ENCODE data around the gene COBL.

Gene COBL

GRCh38 chr7:51024867-51025266 lies 291.7 kb downstream of the COBL start:
- no peaks in the 10 kb centered on the region for H3F3A ChIP-seq (ENCODE audit: low read depth)
- H3K36me3 ChIP-seq (ENCODE audit: insufficient read depth, low read length): no peaks in the 10 kb centered on the region
- no peak overlapping the region for H3K4me2 ChIP-seq (ENCODE audit: low read depth, low read length, poor library complexity, severe bottlenecking)

GRCh38 chr7:51023547-51023946 lies 293.1 kb downstream of the COBL start:
- Histone ChIP-seq H3K9ac (ENCODE audit: low read depth, low read length, poor library complexity, severe bottlenecking) (no peak overlapping the region), H3K36me3 (ENCODE audit: insufficient read depth, low read length) (no peaks in the 10 kb centered on the region)

More at GRCh38 chr7:51024867-51025266, 291.7 kb downstream of the COBL start:
- H4K20me1 ChIP-seq (ENCODE audit: insufficient read depth, low read length, poor library complexity, severe bottlenecking): no peaks in the 10 kb centered on the region
- H3K4me3 ChIP-seq (ENCODE audit: low read length, poor library complexity, severe bottlenecking): no peak overlapping the region
- H3K4me1 ChIP-seq (ENCODE audit: insufficient read depth, low read length, poor library complexity, severe bottlenecking): no peaks in the 10 kb centered on the region
- no peak overlapping the region for H3K9ac ChIP-seq (ENCODE audit: low read depth, low read length, poor library complexity, severe bottlenecking)
- H3K9me3 ChIP-seq (ENCODE audit: insufficient read depth, low read depth, low read length): no peaks in the 10 kb centered on the region
- H3K79me2 ChIP-seq (ENCODE audit: insufficient read depth, low read length): no peaks in the 10 kb centered on the region
- no peaks in the 10 kb centered on the region for H3K9me2 ChIP-seq (replicated peaks; ENCODE audit: low read depth, low read length)
- no peaks in the 10 kb centered on the region for H3K27me3 ChIP-seq (ENCODE audit: insufficient read depth, low read length, poor library complexity, severe bottlenecking)
- no peak overlapping the region for H2AFZ ChIP-seq (ENCODE audit: low read length)
- no peak for TF ChIP-seq EZH2phosphoT487 (IDR thresholded peaks at IDR 0.05; ENCODE audit: borderline replicate concordance)
- TF ChIP-seq, protein P1, sequence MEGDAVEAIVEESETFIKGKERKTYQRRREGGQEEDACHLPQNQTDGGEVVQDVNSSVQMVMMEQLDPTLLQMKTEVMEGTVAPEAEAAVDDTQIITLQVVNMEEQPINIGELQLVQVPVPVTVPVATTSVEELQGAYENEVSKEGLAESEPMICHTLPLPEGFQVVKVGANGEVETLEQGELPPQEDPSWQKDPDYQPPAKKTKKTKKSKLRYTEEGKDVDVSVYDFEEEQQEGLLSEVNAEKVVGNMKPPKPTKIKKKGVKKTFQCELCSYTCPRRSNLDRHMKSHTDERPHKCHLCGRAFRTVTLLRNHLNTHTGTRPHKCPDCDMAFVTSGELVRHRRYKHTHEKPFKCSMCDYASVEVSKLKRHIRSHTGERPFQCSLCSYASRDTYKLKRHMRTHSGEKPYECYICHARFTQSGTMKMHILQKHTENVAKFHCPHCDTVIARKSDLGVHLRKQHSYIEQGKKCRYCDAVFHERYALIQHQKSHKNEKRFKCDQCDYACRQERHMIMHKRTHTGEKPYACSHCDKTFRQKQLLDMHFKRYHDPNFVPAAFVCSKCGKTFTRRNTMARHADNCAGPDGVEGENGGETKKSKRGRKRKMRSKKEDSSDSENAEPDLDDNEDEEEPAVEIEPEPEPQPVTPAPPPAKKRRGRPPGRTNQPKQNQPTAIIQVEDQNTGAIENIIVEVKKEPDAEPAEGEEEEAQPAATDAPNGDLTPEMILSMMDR (conservative IDR thresholded peaks at IDR 0.05; ENCODE audit: low read length): no peak

DNA sequence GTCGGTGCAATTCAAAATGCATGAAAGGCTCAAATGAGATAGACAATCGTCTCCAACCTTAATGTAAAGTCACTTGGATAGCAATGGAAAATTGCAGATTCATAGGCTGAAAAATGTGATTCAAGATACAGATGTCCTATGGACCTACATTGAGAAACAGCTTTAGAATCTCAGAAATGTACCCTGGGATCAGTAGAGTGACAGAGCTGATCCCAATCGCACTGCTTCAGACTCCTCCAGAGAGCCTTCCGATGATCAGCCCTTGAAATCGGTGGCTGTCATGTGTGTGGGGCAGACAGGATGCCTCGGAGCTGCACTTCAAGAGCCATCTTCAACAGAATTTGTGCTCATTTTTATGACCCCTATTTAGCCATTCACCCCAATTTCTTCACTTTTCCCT lies 293.8 kb downstream of the COBL start:
- H4K20me1 ChIP-seq (ENCODE audit: insufficient read depth, low read length, poor library complexity, severe bottlenecking): no peaks in the 10 kb centered on the region
- no peaks in the 10 kb centered on the region for H3K79me2 ChIP-seq (ENCODE audit: insufficient read depth, low read length)
- no peaks in the 10 kb centered on the region for H3K27me3 ChIP-seq (ENCODE audit: insufficient read depth, low read length, poor library complexity, severe bottlenecking)
- no peaks in the 10 kb centered on the region for H3K4me1 ChIP-seq (ENCODE audit: insufficient read depth, low read length, poor library complexity, severe bottlenecking)
- no peaks in the 10 kb centered on the region for H3K36me3 ChIP-seq (ENCODE audit: insufficient read depth, low read length)
- no peaks in the 10 kb centered on the region for H3K9me3 ChIP-seq (ENCODE audit: insufficient read depth, low read depth, low read length)
- H3K4me2 ChIP-seq (ENCODE audit: low read depth, low read length, poor library complexity, severe bottlenecking): no peak overlapping the region
- H3K9me2 ChIP-seq (replicated peaks; ENCODE audit: low read depth, low read length): no peaks in the 10 kb centered on the region
- no peak overlapping the region for H2AFZ ChIP-seq (ENCODE audit: low read length)
- no peaks in the 10 kb centered on the region for H3F3A ChIP-seq (ENCODE audit: low read depth)
- no peak overlapping the region for H3K4me3 ChIP-seq (ENCODE audit: low read length, poor library complexity, severe bottlenecking)
- no peak overlapping the region for H3K9ac ChIP-seq (ENCODE audit: low read depth, low read length, poor library complexity, severe bottlenecking)
- no peak for TF ChIP-seq EZH2phosphoT487 (IDR thresholded peaks at IDR 0.05; ENCODE audit: borderline replicate concordance)
- TF ChIP-seq, protein P1 (conservative IDR thresholded peaks at IDR 0.05; ENCODE audit: low read length): no peak

More at GRCh38 chr7:51023547-51023946, 293.1 kb downstream of the COBL start:
- TF ChIP-seq, protein P1 (conservative IDR thresholded peaks at IDR 0.05; ENCODE audit: low read length): no peak
- TF ChIP-seq EZH2phosphoT487 (IDR thresholded peaks at IDR 0.05; ENCODE audit: borderline replicate concordance): no peak
- H3K4me3 ChIP-seq (ENCODE audit: low read length, poor library complexity, severe bottlenecking): no peak overlapping the region
- H3K79me2 ChIP-seq (ENCODE audit: insufficient read depth, low read length): no peaks in the 10 kb centered on the region
- no peaks in the 10 kb centered on the region for H3F3A ChIP-seq (ENCODE audit: low read depth)
- no peaks in the 10 kb centered on the region for H3K27me3 ChIP-seq (ENCODE audit: insufficient read depth, low read length, poor library complexity, severe bottlenecking)
- no peaks in the 10 kb centered on the region for H3K9me2 ChIP-seq (replicated peaks; ENCODE audit: low read depth, low read length)
- no peak overlapping the region for H3K4me2 ChIP-seq (ENCODE audit: low read depth, low read length, poor library complexity, severe bottlenecking)
- no peak overlapping the region for H2AFZ ChIP-seq (ENCODE audit: low read length)
- no peaks in the 10 kb centered on the region for H3K4me1 ChIP-seq (ENCODE audit: insufficient read depth, low read length, poor library complexity, severe bottlenecking)
- no peaks in the 10 kb centered on the region for H3K9me3 ChIP-seq (ENCODE audit: insufficient read depth, low read depth, low read length)
- no peaks in the 10 kb centered on the region for H4K20me1 ChIP-seq (ENCODE audit: insufficient read depth, low read length, poor library complexity, severe bottlenecking)

All from Loucy (cell line).